GM18858 (cell line): ENCODE results near the gene FBXO24.
"Not testable (repeated sequence)": the region's sequence is repeated elsewhere in the genome, so short reads cannot be mapped to it uniquely, and the experiment has no call there.

ENCODE experiments used
- ATAC-seq: cut with Tn5 transposase; IDR thresholded peaks from one replicate; pipeline ENCODE4 v1.9.1; 2021; ENCODE audit not compliant: unreplicated experiment

The FBXO24 gene

GRCh38 chr7:100586266-100587025 is at the start of gene FBXO24:
TSS of gene FBXO24 (plus strand) at chr7:100586328. CDS start at chr7:100586626, 298 bp downstream.
- ATAC-seq, result peak; percentile 75

GRCh38 chr7:100536695-100537094 is 49.4 kb upstream of the FBXO24 start:
- ATAC-seq, result not testable (repeated sequence)

- ATAC-seq, result no peak
Measured at GRCh38 chr7:100538348-100538653, 47.8 kb upstream of the FBXO24 start.

GRCh38 chr7:100538654-100539435 is 47.3 kb upstream of the FBXO24 start, which contains the start of gene AGFG2:
TSS of gene AGFG2 (plus strand) at chr7:100539203. CDS start at chr7:100539347, 144 bp downstream.
- peak; percentile 79 for ATAC-seq

- no peak for ATAC-seq
Measured at GRCh38 chr7:100539436-100540006, 46.6 kb upstream of the FBXO24 start.

- no peak for ATAC-seq
Measured at GRCh38 chr7:100540073-100540723, 45.9 kb upstream of the FBXO24 start.

GRCh38 chr7:100541309-100541708 is 44.8 kb upstream of the FBXO24 start:
- ATAC-seq, result not testable (repeated sequence)

GRCh38 chr7:100543586-100543985 is 42.5 kb upstream of the FBXO24 start:
- ATAC-seq, result no peak

GRCh38 chr7:100544386-100544785 is 41.7 kb upstream of the FBXO24 start:
- ATAC-seq, result no peak

GRCh38 chr7:100544967-100545359 is 41.2 kb upstream of the FBXO24 start:
- ATAC-seq, result no peak

GRCh38 chr7:100545360-100546128 is 40.6 kb upstream of the FBXO24 start:
- peak; percentile 31 for ATAC-seq

- no peak for ATAC-seq
Measured at GRCh38 chr7:100546129-100546925, 39.8 kb upstream of the FBXO24 start.

GRCh38 chr7:100546926-100547800 is 39.0 kb upstream of the FBXO24 start:
- ATAC-seq, result no peak

- no peak for ATAC-seq
Measured at GRCh38 chr7:100547872-100548271, 38.3 kb upstream of the FBXO24 start.

- ATAC-seq, result not testable (repeated sequence)
Measured at GRCh38 chr7:100548446-100548845, 37.7 kb upstream of the FBXO24 start.

GRCh38 chr7:100552532-100552931 is 33.6 kb upstream of the FBXO24 start:
- ATAC-seq, result no peak

- ATAC-seq, result no peak
Measured at GRCh38 chr7:100553032-100553431, 33.1 kb upstream of the FBXO24 start.

GRCh38 chr7:100555701-100556100 is 30.4 kb upstream of the FBXO24 start:
- ATAC-seq, result no peak

- ATAC-seq, result no peak
Measured at GRCh38 chr7:100556541-100556940, 29.6 kb upstream of the FBXO24 start.
